GM12891 (cell line): ENCODE measurements around the gene RGS3.

Source experiments
- PAX5 ChIP-seq: IDR thresholded peaks from 2 replicates; pipeline ENCODE4 v1.6.1; 2011; ENCODE audit warnings: low read length, moderate library complexity, mild to moderate bottlenecking; ENCODE audit not compliant: insufficient read depth, severe bottlenecking
- POLR2A ChIP-seq: IDR thresholded peaks from 2 replicates; pipeline ENCODE4 v1.6.1; 2011; ENCODE audit warnings: low read depth, low read length, control low read depth
- POLR2AphosphoS5 ChIP-seq: IDR thresholded peaks from 2 replicates; pipeline ENCODE4 v1.6.1; 2011; ENCODE audit warnings: low read depth, low read length, control low read depth
- POU2F2 ChIP-seq: IDR thresholded peaks from 2 replicates; pipeline ENCODE4 v1.6.1; 2011; ENCODE audit warnings: low read depth, mild to moderate bottlenecking, control low read depth, low read length, moderate library complexity
- SPI1 ChIP-seq: IDR thresholded peaks from 2 replicates; pipeline ENCODE4 v1.6.1; 2011; ENCODE audit warnings: low read depth, low read length, control low read depth
- TAF1 ChIP-seq: IDR thresholded peaks from 2 replicates; pipeline ENCODE4 v1.6.1; 2011; ENCODE audit warnings: low read depth, low read length, control low read depth

GRCh38 chr9:113521693-113522255 is 58.2 kb downstream of the RGS3 start:
- TF ChIP-seq POLR2AphosphoS5 (no peak), POLR2A (no peak), TAF1 (no peak), SPI1 (no peak), POU2F2 (no peak), PAX5 (no peak)
